ENCODE data around the gene DYNLRB1.

The DYNLRB1 gene

GRCh38 chr20:34577061-34577460 lies 60.8 kb downstream of the DYNLRB1 start:
- no peak overlapping the region for H3K4me3 ChIP-seq (ENCODE audit: low read depth, low read length)
- TF ChIP-seq CTCF (IDR thresholded peaks at IDR 0.05; ENCODE audit: low read depth, low read length) = no peak

- no peak overlapping the region for H3K4me3 ChIP-seq (ENCODE audit: low read depth, low read length)
- TF ChIP-seq CTCF (IDR thresholded peaks at IDR 0.05; ENCODE audit: low read depth, low read length) = no peak
Measured at GRCh38 chr20:34578025-34578424, 61.8 kb downstream of the DYNLRB1 start.

- TF ChIP-seq CTCF (IDR thresholded peaks at IDR 0.05; ENCODE audit: low read depth, low read length) = no peak
- H3K4me3 ChIP-seq (ENCODE audit: low read depth, low read length) = no peak overlapping the region
Measured at GRCh38 chr20:34578521-34578920, 62.3 kb downstream of the DYNLRB1 start.

GRCh38 chr20:34579191-34579978 lies 63.2 kb downstream of the DYNLRB1 start:
- peak; percentile 77 for TF ChIP-seq CTCF (IDR thresholded peaks at IDR 0.05; ENCODE audit: low read depth, low read length)
- H3K4me3 ChIP-seq (ENCODE audit: low read depth, low read length) = no peak overlapping the region

- no peak for TF ChIP-seq CTCF (IDR thresholded peaks at IDR 0.05; ENCODE audit: low read depth, low read length)
Measured at GRCh38 chr20:34579979-34580940, 64.0 kb downstream of the DYNLRB1 start.

GRCh38 chr20:34581341-34582184 lies 65.3 kb downstream of the DYNLRB1 start:
- no peak for TF ChIP-seq CTCF (IDR thresholded peaks at IDR 0.05; ENCODE audit: low read depth, low read length)
- no peak overlapping the region for H3K4me3 ChIP-seq (ENCODE audit: low read depth, low read length)

More at GRCh38 chr20:34579979-34580940, 64.0 kb downstream of the DYNLRB1 start:
- H3K4me3 ChIP-seq (ENCODE audit: low read depth, low read length) = no peak overlapping the region
